ENCODE data around the gene MSH5. TPM values are rescaled to one million over a fixed set of nuclear protein-coding genes. Genes with fewer than 3 reads are reported as not detected.

MSH5 gene
- total RNA-seq, 1 experiment from 2014 or later: 90.4 TPM

DNA sequence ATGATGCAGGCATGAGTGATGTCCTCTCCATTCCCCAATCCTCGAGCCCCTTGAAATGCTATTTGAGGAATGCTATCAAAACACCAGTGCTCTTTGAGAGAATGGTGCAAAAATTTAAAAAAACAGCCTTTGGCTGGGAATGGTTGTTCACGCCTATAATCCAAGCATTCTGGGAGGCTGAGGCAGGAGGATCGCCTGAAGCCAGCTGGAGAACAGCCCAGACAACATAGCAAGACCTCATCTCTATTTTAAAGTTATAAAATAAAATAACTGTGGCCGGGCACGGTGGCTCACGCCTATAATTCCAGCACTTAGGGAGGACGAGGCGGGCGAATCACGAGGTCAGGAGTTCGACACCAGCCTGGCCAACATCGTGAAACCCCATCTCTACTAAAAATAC lies 60.0 kb downstream of the MSH5 start:
- Histone ChIP-seq H3K4me2 (ENCODE audit: low read length) (no peak overlapping the region), H3K36me3 (ENCODE audit: control insufficient read depth in 1 of 2, insufficient read depth in 2 of 2, low read length in 2 of 2) (peaks cover 6 to 12% of the 10 kb centered on the region in 2 experiments; a peak in 3 of 4 replicates), H2AFZ (ENCODE audit: low read depth, low read length, poor library complexity, severe bottlenecking) (no peak overlapping the region), H4K20me1 (ENCODE audit: insufficient read depth) (no peaks in the 10 kb centered on the region), H3K9me3 (ENCODE audit: control insufficient read depth in 1 of 2, insufficient read depth in 1 of 2, low read depth in 1 of 2, low read length in 2 of 2) (no peaks in the 10 kb centered on the region), H3K4me1 (ENCODE audit: control insufficient read depth in 1 of 2, insufficient read depth in 2 of 2, low read length in 2 of 2) (peaks cover 6 to 12% of the 10 kb centered on the region in 2 experiments), H3K4me3 (replicated peaks in 1 of 2; ENCODE audit: low read depth in 1 of 2, low read length in 2 of 2) (no peak overlapping the region), H3K79me2 (ENCODE audit: insufficient read depth, low read length) (peaks cover 29% of the 10 kb centered on the region), H3K9ac (ENCODE audit: low read length) (no peak overlapping the region), H3K27ac (ENCODE audit: low read depth, low read length) (no peak overlapping the region), H3K9me2 (ENCODE audit: insufficient read depth) (no peaks in the 10 kb centered on the region), H3K27me3 (ENCODE audit: insufficient read depth, low read length) (no peaks in the 10 kb centered on the region)
- TF ChIP-seq, protein P1, sequence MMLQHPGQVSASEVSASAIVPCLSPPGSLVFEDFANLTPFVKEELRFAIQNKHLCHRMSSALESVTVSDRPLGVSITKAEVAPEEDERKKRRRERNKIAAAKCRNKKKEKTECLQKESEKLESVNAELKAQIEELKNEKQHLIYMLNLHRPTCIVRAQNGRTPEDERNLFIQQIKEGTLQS (IDR thresholded peaks at IDR 0.05): no peak
- TF ChIP-seq EGR1 (IDR thresholded peaks at IDR 0.05; ENCODE audit: low read depth): no peak
- TF ChIP-seq ELF1 (IDR thresholded peaks at IDR 0.05; ENCODE audit: borderline replicate concordance, low read depth): no peak
- TF ChIP-seq, protein P2, sequence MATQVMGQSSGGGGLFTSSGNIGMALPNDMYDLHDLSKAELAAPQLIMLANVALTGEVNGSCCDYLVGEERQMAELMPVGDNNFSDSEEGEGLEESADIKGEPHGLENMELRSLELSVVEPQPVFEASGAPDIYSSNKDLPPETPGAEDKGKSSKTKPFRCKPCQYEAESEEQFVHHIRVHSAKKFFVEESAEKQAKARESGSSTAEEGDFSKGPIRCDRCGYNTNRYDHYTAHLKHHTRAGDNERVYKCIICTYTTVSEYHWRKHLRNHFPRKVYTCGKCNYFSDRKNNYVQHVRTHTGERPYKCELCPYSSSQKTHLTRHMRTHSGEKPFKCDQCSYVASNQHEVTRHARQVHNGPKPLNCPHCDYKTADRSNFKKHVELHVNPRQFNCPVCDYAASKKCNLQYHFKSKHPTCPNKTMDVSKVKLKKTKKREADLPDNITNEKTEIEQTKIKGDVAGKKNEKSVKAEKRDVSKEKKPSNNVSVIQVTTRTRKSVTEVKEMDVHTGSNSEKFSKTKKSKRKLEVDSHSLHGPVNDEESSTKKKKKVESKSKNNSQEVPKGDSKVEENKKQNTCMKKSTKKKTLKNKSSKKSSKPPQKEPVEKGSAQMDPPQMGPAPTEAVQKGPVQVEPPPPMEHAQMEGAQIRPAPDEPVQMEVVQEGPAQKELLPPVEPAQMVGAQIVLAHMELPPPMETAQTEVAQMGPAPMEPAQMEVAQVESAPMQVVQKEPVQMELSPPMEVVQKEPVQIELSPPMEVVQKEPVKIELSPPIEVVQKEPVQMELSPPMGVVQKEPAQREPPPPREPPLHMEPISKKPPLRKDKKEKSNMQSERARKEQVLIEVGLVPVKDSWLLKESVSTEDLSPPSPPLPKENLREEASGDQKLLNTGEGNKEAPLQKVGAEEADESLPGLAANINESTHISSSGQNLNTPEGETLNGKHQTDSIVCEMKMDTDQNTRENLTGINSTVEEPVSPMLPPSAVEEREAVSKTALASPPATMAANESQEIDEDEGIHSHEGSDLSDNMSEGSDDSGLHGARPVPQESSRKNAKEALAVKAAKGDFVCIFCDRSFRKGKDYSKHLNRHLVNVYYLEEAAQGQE (IDR thresholded peaks at IDR 0.05; ENCODE audit: low read depth): no peak
- TF ChIP-seq TCF7L2 (IDR thresholded peaks at IDR 0.05; ENCODE audit: borderline replicate concordance, extremely low read depth, insufficient read depth, insufficient read length): no peak
- no peak for TF ChIP-seq SRF (IDR thresholded peaks at IDR 0.05; ENCODE audit: low read depth)
- no peak for TF ChIP-seq SIN3A (IDR thresholded peaks at IDR 0.05; ENCODE audit: low read depth)
- TF ChIP-seq EZH2phosphoT487 (IDR thresholded peaks at IDR 0.05; ENCODE audit: borderline replicate concordance): no peak
- TF ChIP-seq RAD21 (IDR thresholded peaks at IDR 0.05; ENCODE audit: low read depth): no peak
- TF ChIP-seq, protein P3, sequence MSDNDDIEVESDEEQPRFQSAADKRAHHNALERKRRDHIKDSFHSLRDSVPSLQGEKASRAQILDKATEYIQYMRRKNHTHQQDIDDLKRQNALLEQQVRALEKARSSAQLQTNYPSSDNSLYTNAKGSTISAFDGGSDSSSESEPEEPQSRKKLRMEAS (IDR thresholded peaks at IDR 0.05): no peak
- TF ChIP-seq EZH2 (IDR thresholded peaks at IDR 0.05): no peak
- no peak for TF ChIP-seq ZFX (IDR thresholded peaks at IDR 0.05)
- TF ChIP-seq POLR2A (IDR thresholded peaks at IDR 0.05; ENCODE audit: borderline replicate concordance, extremely low read depth, insufficient read depth, insufficient read length): no peak
- no peak for TF ChIP-seq POLR2AphosphoS5 (IDR thresholded peaks at IDR 0.05; ENCODE audit: low read depth, low read length)
- no peak for TF ChIP-seq ZNF274 (IDR thresholded peaks at IDR 0.05; ENCODE audit: low read depth, low read length)
- TF ChIP-seq, protein P4, sequence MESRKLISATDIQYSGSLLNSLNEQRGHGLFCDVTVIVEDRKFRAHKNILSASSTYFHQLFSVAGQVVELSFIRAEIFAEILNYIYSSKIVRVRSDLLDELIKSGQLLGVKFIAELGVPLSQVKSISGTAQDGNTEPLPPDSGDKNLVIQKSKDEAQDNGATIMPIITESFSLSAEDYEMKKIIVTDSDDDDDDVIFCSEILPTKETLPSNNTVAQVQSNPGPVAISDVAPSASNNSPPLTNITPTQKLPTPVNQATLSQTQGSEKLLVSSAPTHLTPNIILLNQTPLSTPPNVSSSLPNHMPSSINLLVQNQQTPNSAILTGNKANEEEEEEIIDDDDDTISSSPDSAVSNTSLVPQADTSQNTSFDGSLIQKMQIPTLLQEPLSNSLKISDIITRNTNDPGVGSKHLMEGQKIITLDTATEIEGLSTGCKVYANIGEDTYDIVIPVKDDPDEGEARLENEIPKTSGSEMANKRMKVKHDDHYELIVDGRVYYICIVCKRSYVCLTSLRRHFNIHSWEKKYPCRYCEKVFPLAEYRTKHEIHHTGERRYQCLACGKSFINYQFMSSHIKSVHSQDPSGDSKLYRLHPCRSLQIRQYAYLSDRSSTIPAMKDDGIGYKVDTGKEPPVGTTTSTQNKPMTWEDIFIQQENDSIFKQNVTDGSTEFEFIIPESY (IDR thresholded peaks at IDR 0.05; ENCODE audit: extremely low read depth, insufficient replicate concordance, low read length): no peak
- TF ChIP-seq SP1 (IDR thresholded peaks at IDR 0.05; ENCODE audit: low read depth): no peak
- no peak for TF ChIP-seq FOSL1 (IDR thresholded peaks at IDR 0.05; ENCODE audit: low read depth)
- TF ChIP-seq JUND (IDR thresholded peaks at IDR 0.05): no peak
- no peak for TF ChIP-seq YY1 (IDR thresholded peaks at IDR 0.05; ENCODE audit: extremely low read depth, insufficient replicate concordance, low read depth, low read length)
- intact Hi-C loops (cut with micrococcal nuclease): no loop called here
- BruUV-seq (replicated peaks): no TSS peak
- ATAC-seq (no peak), DNase-seq (ENCODE audit: low read depth, low spot score) (no peak)
- RAD21 ChIA-PET (ENCODE audit: low non-redundant PET in 1 of 2, low total read pairs in 2 of 2, uncharacterized antibody in 2 of 2, unreplicated experiment in 2 of 2): no interaction called here
- POLR2A ChIA-PET: interaction anchor here (1.3 to 1.5 kb wide), 2 partner anchors 15 to 28 kb away, joined by 3 to 5 read pairs; partner anchors contain the start of gene HSPA1B
- CTCF ChIA-PET: no interaction called here

Data from HCT116 (cell line).